GM21529 (cell line): ENCODE measurements around the gene ATP7B.
A peak's percentile ranks its signal among the peaks of the same experiment; 100 is the strongest.

Experiments used
- ATAC-seq: cut with Tn5 transposase; IDR thresholded peaks from one replicate; pipeline ENCODE4 v1.9.1; 2021; ENCODE audit not compliant: unreplicated experiment

Gene ATP7B

GRCh38 chr13:51953347-51954195 lies 57.7 kb downstream of the ATP7B start:
- ATAC-seq: no peak

GRCh38 chr13:51950722-51951121 lies 60.5 kb downstream of the ATP7B start:
- ATAC-seq: no peak

- ATAC-seq: no peak
Measured at GRCh38 chr13:51946163-51946669, 65.0 kb downstream of the ATP7B start.

- peak; percentile 76 for ATAC-seq
Measured at GRCh38 chr13:51945149-51945548, 66.1 kb downstream of the ATP7B start.

- ATAC-seq: no peak
Measured at GRCh38 chr13:51944428-51944827, 66.8 kb downstream of the ATP7B start.

- no peak for ATAC-seq
Measured at GRCh38 chr13:51943721-51944120, 67.5 kb downstream of the ATP7B start.

GRCh38 chr13:51942189-51942588 lies 69.1 kb downstream of the ATP7B start:
- ATAC-seq: no peak

GRCh38 chr13:51938454-51938853 lies 72.8 kb downstream of the ATP7B start:
- no peak for ATAC-seq

GRCh38 chr13:51937320-51938290 lies 73.6 kb downstream of the ATP7B start:
- ATAC-seq: no peak

GRCh38 chr13:51935326-51936171 lies 75.7 kb downstream of the ATP7B start:
- ATAC-seq: no peak

GRCh38 chr13:51934461-51935087 lies 76.7 kb downstream of the ATP7B start:
- no peak for ATAC-seq

- no peak for ATAC-seq
Measured at GRCh38 chr13:51933466-51934058, 77.7 kb downstream of the ATP7B start.

- ATAC-seq: no peak
Measured at GRCh38 chr13:51932231-51932630, 79.0 kb downstream of the ATP7B start.

- no peak for ATAC-seq
Measured at GRCh38 chr13:51931606-51932005, 79.6 kb downstream of the ATP7B start.

- ATAC-seq: no peak
Measured at GRCh38 chr13:51929699-51930098, 81.6 kb downstream of the ATP7B start.

- ATAC-seq: no peak
Measured at GRCh38 chr13:51928231-51928630, 83.0 kb downstream of the ATP7B start.

- no peak for ATAC-seq
Measured at GRCh38 chr13:51927129-51927528, 84.1 kb downstream of the ATP7B start.

GRCh38 chr13:51926528-51926885 lies 84.7 kb downstream of the ATP7B start:
- ATAC-seq: no peak

- ATAC-seq: no peak
Measured at GRCh38 chr13:51925865-51926527, 85.3 kb downstream of the ATP7B start.
